Tibial nerve (tissue), 3 donors: ENCODE data around the gene CCDC88B.

Experiments used
- POLR2A ChIP-seq, 2 donors: fragments of 450-650 bp; IDR thresholded peaks; one replicate each; pipeline ENCODE4 v1.6.1; 2017; ENCODE audit warnings: antibody characterized with exemption in 2 of 2, mild to moderate bottlenecking in 2 of 2, moderate library complexity in 2 of 2
- TF ChIP-seq, protein P1 (sequence below), 5 experiments: fragments of 200-600 bp in 3 of 5; fragments of 450-650 bp in 2 of 5; sonication (generic) in 3 of 5; IDR thresholded peaks; one replicate each; pipeline ENCODE4 v1.5.1; 2016 to 2019; ENCODE audit warnings: antibody characterized with exemption in 5 of 5, mild to moderate bottlenecking in 3 of 5, moderate library complexity in 2 of 5

DNA sequence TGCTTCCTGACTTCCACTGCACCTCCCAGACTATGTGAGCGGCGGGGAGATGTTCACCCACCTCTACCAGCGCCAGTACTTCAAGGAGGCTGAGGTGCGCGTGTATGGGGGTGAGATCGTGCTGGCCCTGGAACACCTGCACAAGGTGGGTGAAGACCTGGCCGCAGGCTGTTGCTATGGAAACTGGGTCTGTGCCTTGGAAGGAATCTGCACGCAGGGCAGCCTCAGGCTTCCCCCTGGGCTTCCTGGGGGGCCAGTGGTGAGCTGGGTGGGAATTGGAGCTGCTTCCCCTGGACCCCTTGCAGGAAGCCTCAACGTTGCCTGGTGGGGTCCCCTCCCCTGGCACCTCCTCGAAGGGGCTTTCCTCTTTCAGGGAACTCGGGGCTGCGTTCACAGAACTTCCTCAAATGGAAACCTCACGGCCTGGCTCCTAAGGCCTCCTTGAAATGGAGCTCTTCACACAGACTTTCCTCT lies 20.5 kb downstream of the CCDC88B start:
- no peak for TF ChIP-seq POLR2A (IDR thresholded peaks at IDR 0.05)
- TF ChIP-seq, protein P1, sequence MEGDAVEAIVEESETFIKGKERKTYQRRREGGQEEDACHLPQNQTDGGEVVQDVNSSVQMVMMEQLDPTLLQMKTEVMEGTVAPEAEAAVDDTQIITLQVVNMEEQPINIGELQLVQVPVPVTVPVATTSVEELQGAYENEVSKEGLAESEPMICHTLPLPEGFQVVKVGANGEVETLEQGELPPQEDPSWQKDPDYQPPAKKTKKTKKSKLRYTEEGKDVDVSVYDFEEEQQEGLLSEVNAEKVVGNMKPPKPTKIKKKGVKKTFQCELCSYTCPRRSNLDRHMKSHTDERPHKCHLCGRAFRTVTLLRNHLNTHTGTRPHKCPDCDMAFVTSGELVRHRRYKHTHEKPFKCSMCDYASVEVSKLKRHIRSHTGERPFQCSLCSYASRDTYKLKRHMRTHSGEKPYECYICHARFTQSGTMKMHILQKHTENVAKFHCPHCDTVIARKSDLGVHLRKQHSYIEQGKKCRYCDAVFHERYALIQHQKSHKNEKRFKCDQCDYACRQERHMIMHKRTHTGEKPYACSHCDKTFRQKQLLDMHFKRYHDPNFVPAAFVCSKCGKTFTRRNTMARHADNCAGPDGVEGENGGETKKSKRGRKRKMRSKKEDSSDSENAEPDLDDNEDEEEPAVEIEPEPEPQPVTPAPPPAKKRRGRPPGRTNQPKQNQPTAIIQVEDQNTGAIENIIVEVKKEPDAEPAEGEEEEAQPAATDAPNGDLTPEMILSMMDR (IDR thresholded peaks at IDR 0.05) = no peak
